IPS-20b (cell line): Measurements from ENCODE around the gene PHC2.

Source experiments
- H3K27ac ChIP-seq: one replicate; pipeline ENCODE4 v1.5.1; 2013; ENCODE audit warnings: low read length
- H3K27me3 ChIP-seq: 2 replicates; pipeline ENCODE4 v1.6.1; 2013; ENCODE audit warnings: mild to moderate bottlenecking, low read length, inconsistent platforms; ENCODE audit not compliant: insufficient read depth
- H3K36me3 ChIP-seq: 2 replicates; pipeline ENCODE4 v1.6.1; 2013; ENCODE audit warnings: low read depth, mild to moderate bottlenecking, inconsistent platforms, low read length, moderate library complexity; ENCODE audit not compliant: insufficient read depth
- H3K4me1 ChIP-seq: 2 replicates; pipeline ENCODE4 v1.6.1; 2013; ENCODE audit warnings: mild to moderate bottlenecking, control low read depth, inconsistent platforms, low read length, moderate library complexity; ENCODE audit not compliant: insufficient read depth
- H3K4me3 ChIP-seq: 2 replicates; pipeline ENCODE4 v1.5.1; 2013; ENCODE audit warnings: mild to moderate bottlenecking, low read length, inconsistent platforms
- H3K9ac ChIP-seq: 2 replicates; pipeline ENCODE4 v1.6.1; 2013; ENCODE audit warnings: low read depth, mild to moderate bottlenecking, inconsistent platforms, low read length, moderate library complexity
- H3K9me3 ChIP-seq: 2 replicates; pipeline ENCODE4 v1.6.1; 2013; ENCODE audit warnings: mild to moderate bottlenecking, low read depth, low read length, inconsistent platforms; ENCODE audit not compliant: insufficient read depth

Gene PHC2

GRCh38 chr1:33408093-33408436, 22.8 kb downstream of the PHC2 start:
- Histone ChIP-seq H3K36me3 (no peaks in the 10 kb centered on the region), H3K4me3 (no peak overlapping the region), H3K9me3 (no peaks in the 10 kb centered on the region), H3K9ac (no peak overlapping the region), H3K27ac (no peak overlapping the region), H3K27me3 (no peaks in the 10 kb centered on the region), H3K4me1 (no peaks in the 10 kb centered on the region)

GRCh38 chr1:33407352-33408092, 23.4 kb downstream of the PHC2 start:
- H3K4me1 ChIP-seq, result no peaks in the 10 kb centered on the region
- H3K9me3 ChIP-seq, result no peaks in the 10 kb centered on the region
- no peak overlapping the region for H3K9ac ChIP-seq
- H3K27ac ChIP-seq, result no peak overlapping the region
- H3K36me3 ChIP-seq, result no peaks in the 10 kb centered on the region
- no peaks in the 10 kb centered on the region for H3K27me3 ChIP-seq
- H3K4me3 ChIP-seq, result no peak overlapping the region

- Histone ChIP-seq H3K36me3 (no peaks in the 10 kb centered on the region), H3K9me3 (no peaks in the 10 kb centered on the region), H3K4me3 (no peak overlapping the region), H3K4me1 (no peaks in the 10 kb centered on the region), H3K9ac (no peak overlapping the region), H3K27me3 (no peaks in the 10 kb centered on the region), H3K27ac (no peak overlapping the region)
These were observed 28.7 kb downstream of the PHC2 start for GRCh38 chr1:33402206-33402605.

GRCh38 chr1:33401471-33401870, 29.4 kb downstream of the PHC2 start:
- Histone ChIP-seq H3K27me3 (no peaks in the 10 kb centered on the region), H3K9ac (no peak overlapping the region), H3K36me3 (no peaks in the 10 kb centered on the region), H3K9me3 (no peaks in the 10 kb centered on the region), H3K4me1 (no peaks in the 10 kb centered on the region), H3K27ac (no peak overlapping the region), H3K4me3 (no peak overlapping the region)

GRCh38 chr1:33400153-33400911, 30.6 kb downstream of the PHC2 start:
- no peaks in the 10 kb centered on the region for H3K27me3 ChIP-seq
- no peak overlapping the region for H3K4me3 ChIP-seq
- no peaks in the 10 kb centered on the region for H3K9me3 ChIP-seq
- no peaks in the 10 kb centered on the region for H3K4me1 ChIP-seq
- H3K27ac ChIP-seq, result no peak overlapping the region
- H3K36me3 ChIP-seq, result no peaks in the 10 kb centered on the region
- H3K9ac ChIP-seq, result no peak overlapping the region

- no peaks in the 10 kb centered on the region for H3K9me3 ChIP-seq
- H3K36me3 ChIP-seq, result no peaks in the 10 kb centered on the region
- no peak overlapping the region for H3K27ac ChIP-seq
These were observed 31.5 kb downstream of the PHC2 start for GRCh38 chr1:33399375-33399774.

GRCh38 chr1:33397994-33398393, 32.9 kb downstream of the PHC2 start:
- Histone ChIP-seq H3K4me3 (no peak overlapping the region), H3K9me3 (no peaks in the 10 kb centered on the region), H3K4me1 (peaks cover 6% of the 10 kb centered on the region; the same call in 1 of the 2 replicates), H3K27ac (no peak overlapping the region), H3K9ac (no peak overlapping the region), H3K36me3 (no peaks in the 10 kb centered on the region), H3K27me3 (no peaks in the 10 kb centered on the region)

More at GRCh38 chr1:33399375-33399774, 31.5 kb downstream of the PHC2 start:
- Histone ChIP-seq H3K4me1 (no peaks in the 10 kb centered on the region), H3K4me3 (no peak overlapping the region), H3K9ac (no peak overlapping the region), H3K27me3 (no peaks in the 10 kb centered on the region)

GRCh38 chr1:33397125-33397506, 33.8 kb downstream of the PHC2 start:
- Histone ChIP-seq H3K36me3 (no peaks in the 10 kb centered on the region), H3K27ac (no peak overlapping the region), H3K9ac (no peak overlapping the region)

GRCh38 chr1:33396188-33397124, 34.4 kb downstream of the PHC2 start:
- no peak overlapping the region for H3K9ac ChIP-seq
- no peaks in the 10 kb centered on the region for H3K27me3 ChIP-seq
- no peaks in the 10 kb centered on the region for H3K36me3 ChIP-seq
- peaks cover 7% of the 10 kb centered on the region; the same call in 1 of the 2 replicates for H3K4me1 ChIP-seq
- H3K27ac ChIP-seq, result no peak overlapping the region
- no peaks in the 10 kb centered on the region for H3K9me3 ChIP-seq
- H3K4me3 ChIP-seq, result no peak overlapping the region

More at GRCh38 chr1:33397125-33397506, 33.8 kb downstream of the PHC2 start:
- Histone ChIP-seq H3K9me3 (no peaks in the 10 kb centered on the region), H3K27me3 (no peaks in the 10 kb centered on the region), H3K4me3 (no peak overlapping the region), H3K4me1 (peaks cover 7% of the 10 kb centered on the region; the same call in 1 of the 2 replicates)

GRCh38 chr1:33394770-33395169, 36.1 kb downstream of the PHC2 start:
- Histone ChIP-seq H3K4me3 (no peak overlapping the region), H3K36me3 (no peaks in the 10 kb centered on the region), H3K9me3 (no peaks in the 10 kb centered on the region), H3K9ac (no peak overlapping the region), H3K4me1 (peaks cover 7% of the 10 kb centered on the region; the same call in 1 of the 2 replicates), H3K27me3 (no peaks in the 10 kb centered on the region), H3K27ac (no peak overlapping the region)

- H3K36me3 ChIP-seq, result no peaks in the 10 kb centered on the region
These were observed 36.9 kb downstream of the PHC2 start for GRCh38 chr1:33393991-33394390.

More at GRCh38 chr1:33393991-33394390, 36.9 kb downstream of the PHC2 start:
- H3K27ac ChIP-seq, result no peak overlapping the region
- no peaks in the 10 kb centered on the region for H3K9me3 ChIP-seq
- no peak overlapping the region for H3K4me3 ChIP-seq
- no peaks in the 10 kb centered on the region for H3K27me3 ChIP-seq
- H3K4me1 ChIP-seq, result peaks cover 7% of the 10 kb centered on the region; the same call in 1 of the 2 replicates
- no peak overlapping the region for H3K9ac ChIP-seq
